CD4-positive, alpha-beta T cell (primary cell): ENCODE data around the gene MPV17. TPM values are rescaled to one million over a fixed set of nuclear protein-coding genes. Genes with fewer than 3 reads are reported as not detected.

Experiments
- ATAC-seq: fragments of 200-7000 bp; cut with Tn5 transposase; one replicate; pipeline ENCODE4 v1.10.0; 2022; ENCODE audit warnings: mild to moderate bottlenecking; ENCODE audit not compliant: poor library complexity
- CTCF ChIA-PET: fragments of 350-600 bp; sonication (Branson Sonifier 250); formaldehyde crosslinking; loops from one replicate; lab custom pipeline; 2021; ENCODE audit warnings: antibody characterized with exemption, inconsistent platforms; lab: Charles Lee
- POLR2A ChIA-PET: fragments of 350-600 bp; sonication (Branson Sonifier 250); formaldehyde crosslinking; loops from one replicate; lab custom pipeline; 2021; ENCODE audit warnings: antibody characterized with exemption, inconsistent platforms; lab: Charles Lee
- DNase-seq, 14 experiments: peaks; one replicate each; pipeline ENCODE4 v3.0.0-alpha.2; 2013 to 2020; ENCODE audit warnings: mixed read lengths in 2 of 14
- H3K27ac ChIP-seq, 2 donors: one replicate each; pipeline versions ENCODE4 v1.5.1 to v1.7.0; 2013; ENCODE audit warnings: low read length in 2 of 2, low read depth in 1 of 2, mild to moderate bottlenecking in 1 of 2
- H3K27me3 ChIP-seq, 2 experiments: 1 replicate in 1 of 2; 2 replicates in 1 of 2; pipeline versions ENCODE4 v1.6.1 to v1.7.0; 2013; ENCODE audit warnings: low read length in 2 of 2, control low read depth in 1 of 2, mild to moderate bottlenecking in 1 of 2, moderate library complexity in 1 of 2; ENCODE audit not compliant: insufficient read depth in 2 of 2, control insufficient read depth in 1 of 2
- H3K36me3 ChIP-seq: one replicate; pipeline ENCODE4 v1.6.1; 2013; ENCODE audit warnings: low read length, control low read depth; ENCODE audit not compliant: insufficient read depth
- H3K4me1 ChIP-seq: one replicate; pipeline ENCODE4 v1.6.1; 2013; ENCODE audit warnings: low read length, control low read depth; ENCODE audit not compliant: insufficient read depth
- H3K4me3 ChIP-seq: one replicate; pipeline ENCODE4 v1.5.1; 2013; ENCODE audit warnings: mild to moderate bottlenecking, low read length, moderate library complexity
- H3K9me3 ChIP-seq, 2 experiments: 1 replicate in 1 of 2; 2 replicates in 1 of 2; pipeline versions ENCODE4 v1.6.1 to v1.7.0; 2013; ENCODE audit warnings: low read length in 2 of 2, mild to moderate bottlenecking in 2 of 2, control low read depth in 1 of 2, moderate library complexity in 1 of 2; ENCODE audit not compliant: control insufficient read depth in 1 of 2, insufficient read depth in 1 of 2
- H3K27ac Mint-ChIP-seq: one replicate; pipeline ENCODE4 v1.8.0; 2020; ENCODE audit warnings: mixed read lengths
- H3K27me3 Mint-ChIP-seq: one replicate; pipeline ENCODE4 v1.8.0; 2021; ENCODE audit warnings: mixed read lengths
- H3K36me3 Mint-ChIP-seq: one replicate; pipeline ENCODE4 v1.8.0; 2021; ENCODE audit warnings: low read depth, mixed read lengths
- H3K4me1 Mint-ChIP-seq: one replicate; pipeline ENCODE4 v1.8.0; 2021; ENCODE audit warnings: low read depth, mixed read lengths
- H3K4me3 Mint-ChIP-seq: one replicate; pipeline ENCODE4 v1.8.0; 2020; ENCODE audit warnings: mild to moderate bottlenecking, mixed read lengths
- H3K9me3 Mint-ChIP-seq: one replicate; pipeline ENCODE4 v1.8.0; 2020; ENCODE audit warnings: mixed read lengths
- CTCF ChIP-seq: fragments of 200-600 bp; IDR thresholded peaks from one replicate; pipeline ENCODE4 v1.8.0; 2022; ENCODE audit warnings: antibody characterized with exemption, mild to moderate bottlenecking
- intact Hi-C, 2 experiments: fragments of 100-400 bp; cut with DNase I in 1 of 2; cut with micrococcal nuclease in 1 of 2; formaldehyde crosslinking; loops; one replicate each; pipeline versions ENCODE4 v1.15.1 to v1.9.0; 2023 to 2025; cut with DNase I, micrococcal nuclease
- total RNA-seq, 174 experiments: library from RNA in 2 of 174; stranded (reverse) in 2 of 174; gene quantifications; one replicate each; pipeline ENCODE4 v1.2.3 and lab custom pipeline; 2021 to 2026

MPV17 gene
- total RNA-seq, 2 experiments from 2014 or later = 29.3 to 31.0 TPM

DNA sequence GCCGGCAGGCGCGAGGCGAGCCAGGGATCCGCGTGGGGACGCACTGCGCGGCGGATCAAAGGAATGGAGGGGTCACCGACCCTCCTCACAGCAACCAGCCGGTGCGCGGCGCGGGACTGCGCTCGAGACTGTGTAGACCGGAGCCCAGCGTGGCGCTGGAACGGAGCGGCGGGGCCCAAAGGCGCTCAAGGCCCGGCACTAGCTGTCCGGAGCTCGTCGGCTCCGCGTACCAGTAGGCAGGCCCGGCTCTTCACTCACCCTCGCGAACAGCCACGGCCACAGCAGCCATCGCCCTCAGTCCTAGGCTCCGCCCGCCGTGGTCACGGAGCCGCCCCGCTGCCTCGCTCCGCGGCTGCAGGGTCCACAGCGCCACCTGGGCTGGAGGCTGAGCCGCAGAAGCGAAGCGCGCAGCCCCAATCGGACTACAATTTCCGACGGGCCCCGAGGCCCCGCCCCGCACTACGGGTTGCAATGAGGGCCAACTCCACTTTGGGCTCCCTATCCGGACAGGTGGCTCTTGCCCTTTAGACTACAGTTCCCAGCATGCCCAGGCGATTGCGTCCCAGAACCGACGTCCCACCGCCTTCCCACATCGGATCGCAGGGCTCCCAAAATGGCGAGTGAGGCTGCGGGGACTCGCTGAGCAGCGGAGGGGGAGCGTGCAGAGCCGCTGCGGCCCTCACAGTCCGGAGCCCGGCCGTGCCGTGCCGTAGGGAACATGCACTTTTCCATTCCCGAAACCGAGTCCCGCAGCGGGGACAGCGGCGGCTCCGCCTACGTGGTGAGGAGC, 47.3 kb upstream of the MPV17 start, which contains the start of the genes EIF2B4 and SNX17:
Gene EIF2B4 (minus strand): TSS at position 313 of the 790 bp plus-strand sequence. CDS start 24 bp downstream, at position 289.
Gene SNX17 (plus strand): TSS at position 591 of the 790 bp plus-strand sequence. CDS start 128 bp downstream, at position 719.
- Mint-ChIP-seq H3K4me3 (peak within 1 kb of the TSS; percentile 96), H3K4me1 (peaks cover 42% of the 10 kb centered on the region), H3K36me3 (peaks cover 81% of the 10 kb centered on the region), H3K27me3 (no peaks in the 10 kb centered on the region), H3K27ac (peak within 1 kb of the TSS; percentile 83), H3K9me3 (no peaks in the 10 kb centered on the region)
- Histone ChIP-seq H3K27me3 (no peaks in the 10 kb centered on the region), H3K36me3 (peaks cover 61% of the 10 kb centered on the region), H3K27ac (peak within 1 kb of the TSS; percentile 86 to 88), H3K4me1 (peaks cover 46% of the 10 kb centered on the region), H3K9me3 (no peaks in the 10 kb centered on the region), H3K4me3 (peak within 1 kb of the TSS; percentile 71)
- TF ChIP-seq CTCF = peak; percentile 80
- ChIA-PET POLR2A (interaction anchor here (0.6 to 5.9 kb wide), 11 partner anchors 10 to 319 kb away, joined by 4 to 45 read pairs (median 7); partner anchors contain the start of genes AGBL5, GTF3C2, MPV17 and NRBP1), CTCF (interaction anchor here (0.9 to 1.5 kb wide), 11 partner anchors 11 to 119 kb away, joined by 3 to 8 read pairs (median 4); partner anchors contain the start of genes MPV17, NRBP1, PPM1G and ZNF513)
- intact Hi-C loops = loop anchor here (1.0 to 5.0 kb wide), 8 partner anchors 10 to 283 kb away; partner anchors contain the start of genes GTF3C2 (in 2 of the 2), PPM1G (in 2 of the 2), ATRAID (in 1 of the 2) and IFT172 (in 1 of the 2)
- ATAC-seq (peak; percentile 89), DNase-seq (peak; percentile 98 to 100 (median 99))

- peaks cover 58% of the 10 kb centered on the region for H3K36me3 ChIP-seq
- peaks cover 42% of the 10 kb centered on the region for H3K4me1 Mint-ChIP-seq
- peak overlapping the region; percentile 72 to 80 for H3K27ac ChIP-seq
- DNase-seq = no peak
- H3K4me3 Mint-ChIP-seq = peak overlapping the region; percentile 96
- no peak for TF ChIP-seq CTCF
- ChIA-PET CTCF (interaction anchor here (0.9 to 1.5 kb wide), 10 partner anchors 11 to 119 kb away, joined by 3 to 8 read pairs (median 4); partner anchors contain the start of genes NRBP1, PPM1G and ZNF513), POLR2A (interaction anchor here (0.9 to 5.9 kb wide), 6 partner anchors 11 to 59 kb away, joined by 4 to 45 read pairs (median 8); partner anchors contain the start of genes GTF3C2, MPV17, NRBP1 and PPM1G)
- H3K36me3 Mint-ChIP-seq = peaks cover 77% of the 10 kb centered on the region
- no peaks in the 10 kb centered on the region for H3K27me3 ChIP-seq
- no peaks in the 10 kb centered on the region for H3K9me3 ChIP-seq
- peak overlapping the region; percentile 83 for H3K27ac Mint-ChIP-seq
- intact Hi-C loops = loop anchor here (1.0 to 10.0 kb wide), 10 partner anchors 11 to 282 kb away; partner anchors contain the start of genes GTF3C2 (in 2 of the 2), IFT172 (in 2 of the 2), PPM1G (in 2 of the 2) and ATRAID (in 1 of the 2)
- no peaks in the 10 kb centered on the region for H3K27me3 Mint-ChIP-seq
- peak overlapping the region; percentile 71 for H3K4me3 ChIP-seq
- H3K4me1 ChIP-seq = peaks cover 46% of the 10 kb centered on the region
- ATAC-seq = no peak
- no peaks in the 10 kb centered on the region for H3K9me3 Mint-ChIP-seq
These were observed 46.7 kb upstream of the MPV17 start for GRCh38 chr2:27369471-27370025.

- no peaks in the 10 kb centered on the region for H3K27me3 Mint-ChIP-seq
- Histone ChIP-seq H3K4me3 (no peak overlapping the region), H3K36me3 (peaks cover 47% of the 10 kb centered on the region), H3K27me3 (no peaks in the 10 kb centered on the region), H3K9me3 (no peaks in the 10 kb centered on the region), H3K27ac (no peak overlapping the region), H3K4me1 (peaks cover 7% of the 10 kb centered on the region)
- no peak for TF ChIP-seq CTCF
- intact Hi-C loops = loop anchor here in 1 of 2 experiments (10.0 kb wide), 1 partner anchor 261 kb away; the partner anchor contains the start of genes CCDC121 and GPN1
- ATAC-seq = no peak
- peaks cover 8% of the 10 kb centered on the region for H3K4me1 Mint-ChIP-seq
- POLR2A ChIA-PET = interaction anchor here (0.6 to 1.7 kb wide), 3 partner anchors 8 to 15 kb away, joined by 3 to 4 read pairs (median 3); partner anchors contain the start of gene GTF3C2
- H3K36me3 Mint-ChIP-seq = peaks cover 46% of the 10 kb centered on the region
- CTCF ChIA-PET = no interaction called here
- H3K9me3 Mint-ChIP-seq = no peaks in the 10 kb centered on the region
- no peak overlapping the region for H3K27ac Mint-ChIP-seq
- no peak for DNase-seq
- peak overlapping the region; percentile 15 for H3K4me3 Mint-ChIP-seq
These were observed 41.0 kb upstream of the MPV17 start for GRCh38 chr2:27363933-27364332.
